ENCODE measurements around the gene TMEM225B. TPM values are rescaled to one million over a fixed set of nuclear protein-coding genes. Genes with fewer than 3 reads are reported as not detected.
A peak's percentile ranks its signal among the peaks of the same experiment; 100 is the strongest.
"Not testable (repeated sequence)": the region's sequence is repeated elsewhere in the genome, so short reads cannot be mapped to it uniquely, and the experiment has no call there.

The TMEM225B gene
- total RNA-seq, 2 donors from 2014 or later = 0.26 to 3.2 TPM

- H3K36me3 ChIP-seq (ENCODE audit: control insufficient read depth, insufficient read depth, low read length) = peaks cover 90% of the 10 kb centered on the region
- no peaks in the 10 kb centered on the region for H3K9me3 Mint-ChIP-seq
- H3K27me3 Mint-ChIP-seq (ENCODE audit: insufficient read depth) = no peaks in the 10 kb centered on the region
- no peak overlapping the region for H3K27ac ChIP-seq (ENCODE audit: low read depth, low read length)
- no peaks in the 10 kb centered on the region for H3K27me3 ChIP-seq (ENCODE audit: control insufficient read depth, insufficient read depth, low read length, poor library complexity, severe bottlenecking)
- no peak overlapping the region for H3K4me3 Mint-ChIP-seq
- no peak overlapping the region for H3K9ac ChIP-seq (ENCODE audit: extremely low read depth, low read length, poor library complexity, severe bottlenecking)
- TF ChIP-seq, protein P1, sequence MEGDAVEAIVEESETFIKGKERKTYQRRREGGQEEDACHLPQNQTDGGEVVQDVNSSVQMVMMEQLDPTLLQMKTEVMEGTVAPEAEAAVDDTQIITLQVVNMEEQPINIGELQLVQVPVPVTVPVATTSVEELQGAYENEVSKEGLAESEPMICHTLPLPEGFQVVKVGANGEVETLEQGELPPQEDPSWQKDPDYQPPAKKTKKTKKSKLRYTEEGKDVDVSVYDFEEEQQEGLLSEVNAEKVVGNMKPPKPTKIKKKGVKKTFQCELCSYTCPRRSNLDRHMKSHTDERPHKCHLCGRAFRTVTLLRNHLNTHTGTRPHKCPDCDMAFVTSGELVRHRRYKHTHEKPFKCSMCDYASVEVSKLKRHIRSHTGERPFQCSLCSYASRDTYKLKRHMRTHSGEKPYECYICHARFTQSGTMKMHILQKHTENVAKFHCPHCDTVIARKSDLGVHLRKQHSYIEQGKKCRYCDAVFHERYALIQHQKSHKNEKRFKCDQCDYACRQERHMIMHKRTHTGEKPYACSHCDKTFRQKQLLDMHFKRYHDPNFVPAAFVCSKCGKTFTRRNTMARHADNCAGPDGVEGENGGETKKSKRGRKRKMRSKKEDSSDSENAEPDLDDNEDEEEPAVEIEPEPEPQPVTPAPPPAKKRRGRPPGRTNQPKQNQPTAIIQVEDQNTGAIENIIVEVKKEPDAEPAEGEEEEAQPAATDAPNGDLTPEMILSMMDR (conservative IDR thresholded peaks at IDR 0.05) = no peak
- H3K9me3 ChIP-seq (ENCODE audit: control insufficient read depth, low read length) = no peaks in the 10 kb centered on the region
- H3K36me3 Mint-ChIP-seq (ENCODE audit: low read depth) = peaks cover 79% of the 10 kb centered on the region
- no peak overlapping the region for H3K4me3 ChIP-seq (ENCODE audit: low read length)
- 97 to 99% methylated on average over 14 to 20 of the region's 20 CpGs for WGBS, 2 experiments (ENCODE audit: insufficient coverage in 1 of 2, insufficient read length in 1 of 2)
- H3K4me1 ChIP-seq (ENCODE audit: control insufficient read depth, insufficient read depth, low read length) = peaks cover 5% of the 10 kb centered on the region
- peaks cover 24% of the 10 kb centered on the region for H3K4me1 Mint-ChIP-seq
- DNase-seq = no peak
- no peak overlapping the region for H3K27ac Mint-ChIP-seq
These were observed 31.6 kb downstream of the TMEM225B start for GRCh38 chr7:99629643-99630042.

DNA sequence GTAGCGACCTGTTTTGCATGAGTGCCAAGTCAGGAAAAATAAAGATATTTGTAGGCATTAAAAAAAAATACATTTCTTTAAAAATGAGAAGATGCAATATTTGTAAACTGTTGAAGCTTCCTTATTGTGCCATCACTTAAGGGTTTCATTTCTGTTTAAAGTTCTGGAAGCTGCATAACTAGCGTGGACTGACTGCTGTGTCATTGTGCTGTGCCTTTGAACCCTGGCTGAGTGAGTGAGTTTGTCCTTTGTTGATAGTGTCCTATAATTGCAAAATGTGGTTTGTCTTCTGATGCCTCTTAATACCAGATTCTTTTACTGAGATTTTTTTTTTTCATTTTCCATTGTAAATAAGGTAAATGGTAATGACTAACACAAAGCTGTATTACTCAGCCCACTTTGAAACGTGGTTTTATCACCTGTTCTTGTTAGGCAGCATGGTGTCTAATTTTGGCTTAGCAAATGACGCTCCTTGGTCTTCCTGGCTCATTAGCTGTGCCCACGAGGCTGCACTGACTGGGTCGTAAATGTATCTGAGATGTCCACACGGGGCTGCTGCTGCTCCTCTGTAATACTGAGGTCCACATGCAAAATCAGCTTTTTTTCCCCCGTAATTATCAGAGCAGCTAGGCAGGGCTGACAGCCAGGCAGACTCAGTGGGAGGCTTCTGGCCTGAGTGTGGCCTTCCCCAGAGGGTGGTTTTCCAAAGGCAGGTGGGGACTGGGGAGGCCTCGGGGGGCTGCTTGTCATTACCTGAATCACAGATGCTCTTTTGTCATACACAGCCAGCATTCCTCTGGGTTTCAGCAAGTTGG is 33.4 kb downstream of the TMEM225B start:
- Histone ChIP-seq H3K4me1 (ENCODE audit: control insufficient read depth, insufficient read depth, low read length) (peaks cover 5% of the 10 kb centered on the region), H3K4me3 (ENCODE audit: low read length) (no peak overlapping the region), H3K9ac (ENCODE audit: extremely low read depth, low read length, poor library complexity, severe bottlenecking) (no peak overlapping the region), H3K27ac (ENCODE audit: low read depth, low read length) (no peak overlapping the region), H3K36me3 (ENCODE audit: control insufficient read depth, insufficient read depth, low read length) (peaks cover 75% of the 10 kb centered on the region), H3K27me3 (ENCODE audit: control insufficient read depth, insufficient read depth, low read length, poor library complexity, severe bottlenecking) (no peaks in the 10 kb centered on the region), H3K9me3 (ENCODE audit: control insufficient read depth, low read length) (no peaks in the 10 kb centered on the region)
- H3K9me3 Mint-ChIP-seq = no peaks in the 10 kb centered on the region
- TF ChIP-seq, protein P1 (conservative IDR thresholded peaks at IDR 0.05) = peak; percentile 74
- no peak overlapping the region for H3K4me3 Mint-ChIP-seq
- H3K4me1 Mint-ChIP-seq = peaks cover 24% of the 10 kb centered on the region
- peak; percentile 70 for DNase-seq
- no peaks in the 10 kb centered on the region for H3K27me3 Mint-ChIP-seq (ENCODE audit: insufficient read depth)
- WGBS, 2 experiments (ENCODE audit: insufficient coverage in 1 of 2, insufficient read length in 1 of 2) = 53 to 63% methylated on average over 6 to 9 of the region's 9 CpGs
- H3K36me3 Mint-ChIP-seq (ENCODE audit: low read depth) = peaks cover 70% of the 10 kb centered on the region
- H3K27ac Mint-ChIP-seq = peak overlapping the region; percentile 88

DNA sequence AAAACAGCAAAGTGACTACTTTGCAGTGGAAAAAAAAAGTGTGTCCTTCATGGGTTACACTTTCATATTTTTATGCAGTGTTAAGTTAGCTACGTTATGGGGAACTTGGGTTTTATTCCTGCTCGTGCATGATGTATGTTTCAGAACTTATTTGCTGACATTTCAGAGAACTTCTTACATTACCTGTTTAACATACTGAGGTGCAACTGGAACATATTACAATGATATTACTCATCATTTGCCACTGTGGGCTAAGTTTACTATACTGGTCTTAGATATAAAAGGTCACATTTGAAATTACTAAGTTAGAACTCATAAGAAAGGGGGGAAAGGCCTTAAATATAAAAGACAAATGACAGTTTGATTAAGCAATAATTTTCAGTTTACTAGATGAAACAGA is 39.3 kb downstream of the TMEM225B start:
- WGBS, 2 experiments (ENCODE audit: insufficient coverage in 1 of 2, insufficient read length in 1 of 2) = 92% methylated on average over 2 of the region's 2 CpGs; no CpG with 5 or more reads in 1 of the 2 experiments

More for the DNA sequence above, 39.3 kb downstream of the TMEM225B start:
- H3K36me3 Mint-ChIP-seq (ENCODE audit: low read depth) = peaks cover 34% of the 10 kb centered on the region
- H3K4me3 Mint-ChIP-seq; H3K27me3 Mint-ChIP-seq (ENCODE audit: insufficient read depth); H3K27ac Mint-ChIP-seq; H3K27ac ChIP-seq (ENCODE audit: low read depth, low read length); H3K9me3 Mint-ChIP-seq; H3K9ac ChIP-seq (ENCODE audit: extremely low read depth, low read length, poor library complexity, severe bottlenecking); H3K4me3 ChIP-seq (ENCODE audit: low read length); H3K4me1 Mint-ChIP-seq; H3K27me3 ChIP-seq (ENCODE audit: control insufficient read depth, insufficient read depth, low read length, poor library complexity, severe bottlenecking); DNase-seq; H3K9me3 ChIP-seq (ENCODE audit: control insufficient read depth, low read length); H3K4me1 ChIP-seq (ENCODE audit: control insufficient read depth, insufficient read depth, low read length): not testable (repeated sequence)
- peaks cover 23% of the 10 kb centered on the region for H3K36me3 ChIP-seq (ENCODE audit: control insufficient read depth, insufficient read depth, low read length)

Measured in endodermal cell (in vitro differentiated cells).